ENCODE measurements around the gene CKAP2L. TPM values are rescaled to one million over a fixed set of nuclear protein-coding genes. Genes with fewer than 3 reads are reported as not detected.

Gene CKAP2L
- total RNA-seq, 4 donors from 2014 or later = 0.13 to 0.29 (median 0.22) TPM; not detected in 1

GRCh38 chr2:112800881-112801583, 36.6 kb upstream of the CKAP2L start:
- intact Hi-C loops (cut with DNase I) = no loop called here
- Histone ChIP-seq H3K4me3 (replicated peaks in 1 of 3) (no peak overlapping the region), H3K27me3 (no peaks in the 10 kb centered on the region), H3K9me3 (no peaks in the 10 kb centered on the region), H3K4me1 (no peaks in the 10 kb centered on the region), H3K36me3 (no peaks in the 10 kb centered on the region), H3K27ac (no peak overlapping the region)
- TF ChIP-seq POLR2A (IDR thresholded peaks at IDR 0.05) = no peak
- WGBS, 2 donors = 85 to 88% methylated on average over 4 of the region's 4 CpGs
- DNase-seq = no peak

GRCh38 chr2:112798979-112799975, 34.9 kb upstream of the CKAP2L start:
- Histone ChIP-seq H3K4me1 (no peaks in the 10 kb centered on the region), H3K27me3 (no peaks in the 10 kb centered on the region), H3K27ac (no peak overlapping the region), H3K4me3 (replicated peaks in 1 of 3) (no peak overlapping the region), H3K36me3 (no peaks in the 10 kb centered on the region), H3K9me3 (no peaks in the 10 kb centered on the region)
- TF ChIP-seq POLR2A (IDR thresholded peaks at IDR 0.05) = no peak
- TF ChIP-seq CTCF (IDR thresholded peaks at IDR 0.05) = no peak
- no peak for DNase-seq
- intact Hi-C loops (cut with DNase I) = no loop called here
- 81 to 82% methylated on average over 8 of the region's 8 CpGs for WGBS, 2 donors

- no peaks in the 10 kb centered on the region for H3K9me3 ChIP-seq
- 0 to 56% methylated on average over 1 of the region's 1 CpG for WGBS, 2 donors
- no peaks in the 10 kb centered on the region for H3K27me3 ChIP-seq
- H3K4me3 ChIP-seq (replicated peaks in 1 of 3) = no peak overlapping the region
- no peak for TF ChIP-seq CTCF (IDR thresholded peaks at IDR 0.05)
- H3K4me1 ChIP-seq = no peaks in the 10 kb centered on the region
- intact Hi-C loops (cut with DNase I) = no loop called here
- no peaks in the 10 kb centered on the region for H3K36me3 ChIP-seq
- no peak for DNase-seq
- no peak overlapping the region for H3K27ac ChIP-seq
These were observed 32.1 kb upstream of the CKAP2L start for GRCh38 chr2:112796486-112796885.

GRCh38 chr2:112795774-112796173, 31.4 kb upstream of the CKAP2L start:
- H3K27ac ChIP-seq = no peak overlapping the region
- H3K9me3 ChIP-seq = no peaks in the 10 kb centered on the region
- intact Hi-C loops (cut with DNase I) = no loop called here
- no peaks in the 10 kb centered on the region for H3K4me1 ChIP-seq
- TF ChIP-seq POLR2A (IDR thresholded peaks at IDR 0.05) = no peak
- TF ChIP-seq CTCF (IDR thresholded peaks at IDR 0.05) = no peak
- no peak overlapping the region for H3K4me3 ChIP-seq (replicated peaks in 1 of 3)
- DNase-seq = peak; percentile 59 to 62
- H3K27me3 ChIP-seq = no peaks in the 10 kb centered on the region
- WGBS, 2 donors = 27 to 33% methylated on average over 1 of the region's 1 CpG
- H3K36me3 ChIP-seq = no peaks in the 10 kb centered on the region

GRCh38 chr2:112794841-112795240, 30.4 kb upstream of the CKAP2L start:
- no peak overlapping the region for H3K4me3 ChIP-seq (replicated peaks in 1 of 3)
- H3K9me3 ChIP-seq = no peaks in the 10 kb centered on the region
- H3K4me1 ChIP-seq = no peaks in the 10 kb centered on the region
- no peak for DNase-seq
- no peak for TF ChIP-seq CTCF (IDR thresholded peaks at IDR 0.05)
- TF ChIP-seq POLR2A (IDR thresholded peaks at IDR 0.05) = no peak
- H3K27ac ChIP-seq = no peak overlapping the region
- intact Hi-C loops (cut with DNase I) = no loop called here
- H3K27me3 ChIP-seq = no peaks in the 10 kb centered on the region
- H3K36me3 ChIP-seq = no peaks in the 10 kb centered on the region
- WGBS, 2 donors = 76 to 81% methylated on average over 3 of the region's 3 CpGs

Data from thyroid gland (tissue), 4 donors.